GM21390 (cell line): ENCODE results near the gene CSMD2.

Experiments used
- ATAC-seq: cut with Tn5 transposase; IDR thresholded peaks from one replicate; pipeline ENCODE4 v1.9.1; 2021; ENCODE audit not compliant: unreplicated experiment

CSMD2 gene

GRCh38 chr1:34007760-34008159 is 157.3 kb downstream of the CSMD2 start:
- no peak for ATAC-seq

GRCh38 chr1:34005309-34005708 is 159.7 kb downstream of the CSMD2 start:
- no peak for ATAC-seq

GRCh38 chr1:34002810-34003209 is 162.2 kb downstream of the CSMD2 start:
- ATAC-seq, result no peak

- no peak for ATAC-seq
These were observed 167.6 kb downstream of the CSMD2 start for GRCh38 chr1:33997127-33998036.

- ATAC-seq, result no peak
These were observed 168.7 kb downstream of the CSMD2 start for GRCh38 chr1:33996281-33996680.

GRCh38 chr1:33993301-33993700 is 171.7 kb downstream of the CSMD2 start:
- no peak for ATAC-seq

GRCh38 chr1:33990281-33990680 is 174.7 kb downstream of the CSMD2 start:
- no peak for ATAC-seq

GRCh38 chr1:33988161-33988560 is 176.9 kb downstream of the CSMD2 start:
- ATAC-seq, result no peak

- no peak for ATAC-seq
These were observed 178.5 kb downstream of the CSMD2 start for GRCh38 chr1:33986390-33987095.

GRCh38 chr1:33985656-33986055 is 179.4 kb downstream of the CSMD2 start:
- no peak for ATAC-seq

GRCh38 chr1:33984906-33985565 is 180.0 kb downstream of the CSMD2 start:
- no peak for ATAC-seq

- ATAC-seq, result no peak
These were observed 182.6 kb downstream of the CSMD2 start for GRCh38 chr1:33982419-33982818.

GRCh38 chr1:33979341-33979740 is 185.7 kb downstream of the CSMD2 start:
- no peak for ATAC-seq

- ATAC-seq, result no peak
These were observed 189.1 kb downstream of the CSMD2 start for GRCh38 chr1:33975961-33976360.

GRCh38 chr1:33973799-33974545 is 191.1 kb downstream of the CSMD2 start:
- no peak for ATAC-seq

GRCh38 chr1:33972676-33973395 is 192.2 kb downstream of the CSMD2 start:
- no peak for ATAC-seq

GRCh38 chr1:33971913-33972312 is 193.1 kb downstream of the CSMD2 start:
- no peak for ATAC-seq

GRCh38 chr1:33971018-33971710 is 193.9 kb downstream of the CSMD2 start:
- ATAC-seq, result no peak

GRCh38 chr1:33970148-33970825 is 194.7 kb downstream of the CSMD2 start:
- ATAC-seq, result no peak
